HG02852 (cell line): ENCODE results near the gene GABRG3.
"Not testable (repeated sequence)": the region's sequence is repeated elsewhere in the genome, so short reads cannot be mapped to it uniquely, and the experiment has no call there.

Experiments used
- ATAC-seq: cut with Tn5 transposase; IDR thresholded peaks from one replicate; pipeline ENCODE4 v1.9.1; 2021; ENCODE audit warnings: mild to moderate bottlenecking, moderate library complexity; ENCODE audit not compliant: unreplicated experiment

GABRG3 gene

DNA sequence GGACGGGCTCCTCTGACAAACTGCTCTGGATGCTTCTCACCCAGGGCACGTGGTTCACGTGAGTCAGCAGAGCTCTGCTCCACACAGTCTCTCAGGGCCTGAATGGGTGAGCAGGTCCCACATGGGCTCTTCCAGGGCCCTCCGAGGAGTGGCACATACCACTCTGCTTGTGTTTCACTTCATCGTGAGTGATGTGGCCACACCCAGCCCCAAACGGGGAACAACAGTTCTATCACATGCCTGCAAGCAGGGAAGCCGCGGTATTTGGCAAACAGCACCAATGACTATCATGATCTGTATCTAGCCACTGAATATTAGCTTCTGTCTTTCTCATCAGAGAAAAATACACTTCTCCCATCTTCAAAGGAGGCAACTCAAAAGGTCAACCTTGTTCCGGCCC, 352.8 kb downstream of the GABRG3 start:
- no peak for ATAC-seq

DNA sequence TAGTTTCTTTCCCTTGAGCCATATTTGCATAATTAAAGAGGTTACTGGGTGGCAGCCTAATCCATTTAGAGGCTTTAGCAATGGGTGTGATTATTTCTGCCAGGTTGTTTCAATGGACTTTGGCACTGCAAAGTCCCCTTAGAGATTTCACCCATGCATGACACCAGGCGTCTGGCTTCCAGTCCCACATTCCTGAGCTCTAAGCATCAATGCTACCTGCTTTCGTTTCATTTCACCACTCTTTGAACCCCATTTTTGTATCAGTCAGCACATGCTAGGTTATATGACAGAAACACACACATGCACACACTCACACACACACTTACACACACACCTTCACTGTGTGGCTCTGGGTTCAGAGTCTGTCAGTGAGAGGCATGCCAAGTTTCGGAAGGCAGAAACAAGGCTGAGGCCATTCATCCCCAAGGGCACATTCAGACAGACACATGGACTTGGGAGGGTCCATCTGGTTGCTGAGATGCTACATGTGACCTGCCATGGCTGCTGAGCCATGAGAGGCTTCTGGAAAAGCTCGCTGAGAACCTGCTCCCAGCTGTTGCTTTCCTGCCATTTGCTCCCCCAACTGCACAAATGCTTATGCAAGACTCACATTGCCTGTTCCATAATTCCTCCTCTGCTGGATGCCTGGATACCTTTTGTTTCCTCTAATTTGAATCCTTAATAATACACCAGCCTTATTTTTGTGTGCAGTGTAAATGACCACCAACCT, 354.1 kb downstream of the GABRG3 start:
- no peak for ATAC-seq

DNA sequence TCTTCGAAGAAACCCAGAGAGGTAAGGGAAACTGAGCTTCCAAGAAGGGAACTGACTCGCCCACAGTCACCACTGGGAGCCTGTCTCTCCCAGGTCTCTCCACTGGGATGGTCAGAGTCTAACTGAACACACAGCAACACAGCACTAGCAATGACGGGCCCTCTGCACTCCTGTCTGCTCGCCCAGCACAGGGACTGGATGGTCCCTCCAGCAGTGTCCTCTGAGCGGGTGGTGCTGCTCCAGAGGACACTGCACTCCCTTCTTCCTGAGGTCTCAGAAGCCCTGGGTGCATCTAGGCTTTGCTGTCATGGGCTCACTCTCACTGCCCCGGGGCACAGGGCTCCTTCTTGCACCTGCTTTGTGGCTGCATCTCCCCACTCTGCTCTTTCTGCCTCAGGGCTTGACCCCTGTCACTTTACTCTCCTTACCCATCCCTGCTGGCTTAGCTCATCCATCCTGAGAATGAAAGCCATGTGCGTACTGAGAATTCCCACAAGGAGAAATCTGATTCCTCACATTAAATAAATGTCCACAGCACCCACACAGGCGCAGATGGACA, 356.6 kb downstream of the GABRG3 start:
- no peak for ATAC-seq

DNA sequence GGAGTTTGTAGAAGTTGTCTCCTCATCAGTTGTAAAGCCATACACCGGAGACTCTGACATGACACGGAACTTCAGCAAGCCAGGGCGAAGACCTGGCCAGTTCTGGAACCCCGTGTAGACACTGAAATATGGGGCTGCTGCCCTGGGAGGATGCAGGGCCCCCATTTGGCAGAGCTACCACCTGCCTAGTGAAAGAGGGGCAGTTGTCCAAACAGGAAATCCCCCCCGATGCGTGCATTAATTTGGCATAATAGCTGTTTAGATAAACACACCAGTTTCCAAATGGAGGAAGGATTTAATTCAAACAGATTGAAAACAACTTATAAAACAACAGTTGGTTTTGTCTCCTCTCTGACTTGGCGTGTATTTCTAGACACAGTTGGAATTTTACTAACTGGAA, 357.2 kb downstream of the GABRG3 start:
- ATAC-seq, result no peak

DNA sequence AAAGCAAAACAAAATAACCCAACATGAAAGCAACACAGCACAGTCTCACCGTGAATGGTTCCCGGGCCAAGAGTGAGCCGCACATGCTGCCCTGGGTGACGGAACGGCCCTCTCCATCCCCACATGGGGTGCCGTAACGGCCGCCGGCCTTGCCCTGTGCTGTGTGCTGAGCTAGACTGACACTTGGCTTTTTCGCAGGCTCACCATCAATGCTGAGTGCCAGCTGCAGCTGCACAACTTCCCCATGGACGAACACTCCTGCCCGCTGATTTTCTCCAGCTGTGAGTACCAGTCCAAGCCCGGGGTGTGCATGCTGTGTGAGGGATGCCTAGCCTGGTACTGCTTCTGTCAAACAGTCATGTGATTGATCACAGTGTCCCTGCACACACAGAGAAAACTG, 357.6 kb downstream of the GABRG3 start:
- ATAC-seq, result no peak

DNA sequence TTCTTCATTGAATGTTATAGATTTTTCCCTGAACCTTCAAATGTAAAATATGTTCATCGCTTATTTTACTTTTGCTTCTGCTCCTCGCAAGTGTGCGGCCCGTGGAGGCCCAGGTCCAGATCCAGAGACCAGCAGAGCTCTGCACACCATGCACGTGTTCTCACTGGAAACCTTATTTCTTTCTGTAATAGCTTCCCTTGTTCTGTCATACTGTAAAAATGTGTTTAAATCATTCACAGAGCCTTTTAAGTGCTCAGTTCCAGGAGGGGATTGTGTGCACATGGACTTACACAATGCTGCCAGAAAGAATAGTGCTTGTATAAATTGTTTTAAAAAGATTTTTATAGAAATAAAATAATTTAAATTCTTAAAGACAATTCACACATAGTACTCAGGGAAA, 359.3 kb downstream of the GABRG3 start:
- ATAC-seq, result no peak

DNA sequence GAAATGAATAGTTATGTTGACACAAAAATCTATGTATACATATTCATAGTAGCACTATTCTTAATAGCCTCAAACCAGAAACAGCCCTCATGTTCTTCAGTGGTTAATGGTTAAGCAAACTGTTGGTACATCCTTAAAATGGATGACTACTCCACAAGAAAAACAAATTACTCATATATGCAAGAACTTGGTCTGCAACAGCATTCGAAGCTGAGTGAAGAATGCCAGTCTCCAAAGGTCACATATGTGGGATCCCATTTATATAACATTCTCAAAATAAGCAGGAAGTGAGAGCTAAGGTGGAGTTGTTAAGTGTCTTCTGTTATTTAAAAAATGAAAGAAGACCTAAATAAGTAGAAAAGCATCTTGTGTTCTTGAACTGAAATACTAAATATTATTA, 365.7 kb downstream of the GABRG3 start:
- ATAC-seq, result no peak

DNA sequence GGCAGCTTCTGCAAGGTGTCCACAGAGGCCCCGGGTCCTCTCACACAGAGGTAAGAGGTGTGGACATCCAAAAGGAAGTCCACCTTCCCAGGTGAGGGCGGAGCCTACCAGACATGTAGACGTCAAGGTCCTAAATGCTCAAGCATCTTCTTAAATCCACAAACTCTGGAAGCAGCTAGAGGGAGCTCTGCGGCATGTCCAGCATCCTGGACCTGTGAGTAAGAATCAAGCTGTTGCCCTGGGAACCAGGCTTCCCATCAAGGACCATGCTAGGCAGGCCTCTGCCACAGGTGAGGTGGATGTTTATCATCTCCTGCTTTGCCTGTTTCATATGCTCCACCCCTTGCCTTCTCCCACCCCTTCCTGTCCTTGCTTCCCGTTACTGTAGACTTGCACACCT, 368.2 kb downstream of the GABRG3 start:
- no peak for ATAC-seq

DNA sequence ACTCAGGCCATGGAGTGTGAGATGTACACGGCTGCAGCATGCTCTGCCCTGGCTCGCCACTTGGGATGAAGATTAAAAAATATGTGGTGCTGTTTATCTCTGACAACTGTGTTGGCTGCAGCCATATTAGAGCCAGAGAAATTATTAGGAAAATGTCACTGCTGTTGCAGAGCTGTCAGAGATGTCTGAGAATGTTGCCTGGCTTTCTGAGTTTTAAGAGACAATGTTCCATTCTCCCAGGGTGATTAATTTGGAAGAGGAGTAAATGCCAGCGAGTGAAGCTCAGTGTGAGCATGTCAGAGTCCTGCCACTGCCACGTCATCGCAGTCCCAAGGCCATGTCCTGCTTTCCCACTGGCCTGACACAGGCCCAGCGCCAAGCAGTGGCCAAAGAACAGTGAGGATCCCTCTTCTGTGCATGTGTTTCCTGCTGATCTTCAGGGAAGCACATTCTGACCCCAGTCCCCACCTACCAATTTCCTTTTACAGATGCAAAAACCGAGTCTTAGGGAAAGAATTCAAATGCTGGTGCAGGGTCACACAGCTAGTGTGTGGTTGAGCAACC, 370.9 kb downstream of the GABRG3 start:
- no peak for ATAC-seq

DNA sequence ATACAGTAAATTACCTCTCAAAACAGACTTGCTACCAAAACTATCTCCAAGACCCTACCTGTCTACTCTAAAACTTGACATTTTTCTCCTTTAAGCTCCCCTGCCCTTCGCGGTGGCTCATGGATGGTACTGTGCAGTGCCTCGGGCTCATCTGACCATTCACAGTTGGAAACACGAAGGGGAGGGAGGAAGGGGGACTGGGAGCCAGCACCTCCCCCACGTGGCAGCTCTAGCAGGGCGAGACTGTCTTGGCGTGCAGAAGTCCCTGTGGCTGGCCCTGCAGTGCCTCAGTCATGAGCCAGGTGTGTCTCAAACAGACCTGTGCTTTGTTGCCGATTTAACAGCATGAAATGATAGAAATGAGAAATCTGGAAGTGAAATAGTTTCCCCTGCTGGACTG, 372.0 kb downstream of the GABRG3 start:
- ATAC-seq, result no peak

DNA sequence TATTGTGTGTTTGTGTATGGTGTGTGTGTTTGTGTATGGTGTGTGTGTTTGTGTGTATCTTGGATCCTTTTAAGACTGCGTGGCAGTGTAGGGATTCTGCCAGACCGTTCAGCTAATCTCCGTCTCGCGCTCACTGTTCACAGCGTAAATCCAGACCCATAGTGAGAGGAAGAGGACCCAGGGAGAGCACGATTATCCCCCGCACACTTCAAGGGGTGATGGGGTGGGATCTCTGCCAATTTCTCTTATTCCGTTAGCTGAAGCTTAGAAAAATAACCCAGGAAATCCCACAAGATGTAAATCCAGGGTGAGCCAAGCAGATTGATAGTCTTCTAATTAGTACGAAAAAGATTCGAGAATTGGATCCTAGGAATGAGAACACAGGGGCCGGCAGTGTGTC, 381.2 kb downstream of the GABRG3 start:
- ATAC-seq, result no peak

DNA sequence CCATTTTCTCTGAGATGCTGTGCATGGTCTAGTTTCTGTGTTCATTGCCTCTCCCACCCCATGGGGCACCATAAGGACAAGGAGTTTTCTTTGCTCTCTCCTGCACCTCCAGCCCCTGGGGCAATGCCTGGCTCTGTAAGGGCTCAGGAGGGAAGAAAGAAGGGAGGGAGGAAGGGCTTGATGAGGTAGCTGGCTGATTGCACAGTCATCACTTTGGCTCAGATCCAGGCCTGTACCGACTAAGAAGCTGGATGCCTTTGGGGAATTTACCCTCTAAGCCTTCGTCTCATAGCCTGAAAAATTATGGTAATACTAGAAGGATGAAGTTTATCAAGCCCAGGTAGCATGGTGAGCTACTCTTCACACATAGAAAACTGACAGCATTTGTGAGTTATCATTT, 382.9 kb downstream of the GABRG3 start:
- ATAC-seq, result no peak

DNA sequence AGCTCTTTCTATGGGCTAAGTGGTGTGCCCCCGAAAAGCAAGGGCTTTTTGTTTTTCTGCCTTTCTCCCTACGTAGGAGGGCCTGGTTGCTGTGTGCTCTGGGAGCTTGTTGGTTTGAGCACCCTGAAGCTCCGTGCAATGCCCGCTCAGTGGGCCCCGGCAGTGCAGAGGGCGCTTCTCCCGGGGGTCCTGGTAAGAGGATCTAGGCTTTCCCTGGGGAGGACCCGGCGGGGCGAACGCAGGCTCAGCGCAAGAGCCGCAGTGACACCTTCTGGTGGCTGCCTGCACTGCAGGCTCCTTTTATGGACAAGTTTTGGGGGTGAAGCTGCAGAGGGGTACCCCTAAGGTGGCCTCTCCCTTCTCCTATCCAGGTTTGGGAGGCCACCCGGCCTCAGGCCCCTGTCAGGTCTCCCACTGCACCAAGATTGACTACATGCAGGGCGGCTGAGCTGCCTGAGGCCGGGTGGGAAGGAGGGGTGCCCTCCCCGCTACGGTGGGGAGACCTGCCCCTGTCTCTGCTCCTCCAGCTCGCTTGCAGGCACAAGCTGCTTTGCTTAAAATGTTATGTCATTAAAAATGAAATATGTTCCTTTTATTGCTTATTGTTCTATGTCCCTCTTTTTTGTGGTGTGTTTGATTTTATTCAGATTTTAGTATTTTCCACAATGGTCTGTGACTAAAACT, 387.9 kb downstream of the GABRG3 start:
- ATAC-seq, result no peak

DNA sequence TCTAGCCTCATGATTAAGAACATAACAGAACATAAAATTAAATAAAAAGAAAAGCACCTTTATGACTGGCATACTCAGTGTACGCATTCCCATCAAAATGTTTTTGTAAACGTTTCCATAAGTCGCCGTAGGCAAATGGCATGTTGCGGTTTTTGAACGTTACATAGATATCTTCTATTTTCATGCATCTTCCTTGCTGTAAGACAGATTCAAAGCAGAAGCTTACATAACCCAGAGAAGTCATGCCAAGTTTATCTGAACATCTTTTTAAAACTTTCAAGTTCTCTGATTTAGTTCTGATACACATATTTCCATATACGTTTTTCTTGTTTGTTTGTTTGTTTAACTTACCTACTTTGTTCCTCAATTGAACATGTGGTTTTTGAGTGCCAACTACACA, 388.6 kb downstream of the GABRG3 start:
- no peak for ATAC-seq

DNA sequence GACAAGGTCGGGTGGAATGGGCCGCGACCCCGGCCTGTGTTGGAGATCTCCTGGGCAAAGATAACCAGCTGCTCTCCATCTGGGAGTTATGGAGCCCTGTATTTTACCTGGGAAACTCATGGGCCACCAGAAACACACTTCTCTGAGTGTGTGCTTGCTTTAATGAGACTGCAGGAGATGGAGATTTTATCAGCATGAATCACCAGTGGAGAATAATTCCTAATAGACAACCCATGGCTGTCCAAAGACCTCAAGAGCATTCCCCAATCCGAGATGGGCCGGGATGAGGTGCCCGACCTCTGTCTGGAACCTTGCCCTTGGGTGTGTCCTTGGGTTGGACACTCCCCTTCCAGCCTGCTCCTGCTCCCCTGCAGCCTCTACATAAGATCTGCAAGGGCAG, 389.3 kb downstream of the GABRG3 start:
- no peak for ATAC-seq

DNA sequence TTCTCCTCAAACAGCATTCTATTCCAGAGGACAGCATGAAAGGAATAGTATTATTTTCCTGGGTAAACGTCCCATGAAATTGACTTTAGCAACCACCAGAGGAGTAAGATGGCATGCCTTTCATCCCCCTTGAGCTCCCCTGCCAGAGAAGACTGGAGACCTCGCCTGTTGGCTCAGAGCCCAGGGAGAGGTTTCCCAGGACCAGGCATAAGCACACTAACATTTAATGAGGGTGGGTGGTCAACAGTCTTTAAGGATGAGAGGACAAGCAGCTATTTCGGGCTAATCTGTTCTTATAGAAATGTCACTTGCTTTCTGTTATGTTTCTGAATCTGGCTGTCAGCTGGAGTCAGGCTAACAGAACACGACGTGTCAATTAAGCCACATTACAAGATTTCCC, 390.5 kb downstream of the GABRG3 start:
- ATAC-seq, result no peak

DNA sequence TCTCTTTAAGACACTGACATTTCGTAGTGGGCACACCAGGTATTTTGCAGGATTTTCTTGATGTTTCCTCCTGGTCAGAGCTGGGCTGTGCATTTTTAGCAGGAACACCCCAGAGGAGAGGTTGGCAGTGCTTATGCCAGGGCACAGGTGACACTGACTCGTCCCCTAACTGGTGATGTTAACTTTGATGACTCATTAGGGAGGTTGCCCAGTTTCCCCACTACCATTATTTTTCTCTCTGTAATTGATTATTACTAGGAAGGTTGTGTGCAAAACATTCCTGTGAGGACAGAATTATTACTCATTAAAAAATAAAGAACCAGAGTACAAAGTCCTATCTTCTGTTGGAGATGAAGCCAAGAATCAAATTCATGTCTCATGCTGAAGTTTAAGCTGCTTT, 394.5 kb downstream of the GABRG3 start:
- ATAC-seq, result no peak

DNA sequence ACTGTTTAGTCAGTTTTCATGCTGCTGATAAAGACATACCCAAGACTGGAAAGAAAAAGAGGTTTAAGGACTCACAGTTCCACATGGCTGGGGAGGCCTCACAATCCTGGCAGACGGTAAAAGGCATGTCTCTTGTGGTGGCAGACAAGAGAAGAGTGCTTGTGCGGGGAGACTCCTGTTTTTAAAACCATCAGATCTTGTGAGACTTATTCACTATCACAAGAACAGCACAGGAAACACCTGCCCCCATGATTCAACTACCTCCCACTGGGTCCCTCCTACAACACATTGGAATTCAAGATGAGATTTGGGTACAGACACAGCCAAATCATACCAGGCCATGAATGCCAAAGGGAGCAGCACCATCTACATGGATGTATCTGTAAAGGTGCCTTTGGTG, 406.4 kb downstream of the GABRG3 start:
- ATAC-seq, result not testable (repeated sequence)

DNA sequence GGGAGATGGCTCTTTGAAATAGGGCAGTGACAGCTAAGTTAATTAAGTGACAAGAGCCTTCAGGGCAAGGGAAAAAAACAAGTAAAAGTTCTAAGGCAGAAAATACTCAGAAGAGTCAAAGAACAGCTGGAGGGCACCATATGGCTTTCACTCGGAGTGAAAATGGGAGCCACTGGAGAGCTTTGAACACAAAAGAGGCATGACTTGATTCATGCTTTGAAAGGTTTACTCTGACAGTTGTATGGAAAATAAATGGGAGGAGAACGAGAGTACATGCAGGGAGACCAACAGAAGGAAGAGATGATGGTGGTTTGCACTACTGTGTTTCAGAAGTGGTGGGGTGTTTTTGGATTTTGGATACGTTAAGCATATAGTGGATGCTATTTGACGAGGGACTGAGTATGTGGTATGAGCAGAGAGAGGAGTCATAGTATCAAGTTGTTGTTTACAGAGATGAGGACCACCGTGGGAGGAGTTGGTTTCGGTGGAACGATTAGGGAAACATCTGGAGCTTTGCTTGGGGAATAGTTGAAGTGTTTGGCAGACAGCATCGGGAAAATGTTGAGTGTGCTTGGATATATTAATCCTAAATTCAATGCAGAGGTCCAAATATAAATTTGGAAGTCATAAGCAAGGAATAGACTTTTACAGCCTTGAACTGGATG, 411.5 kb downstream of the GABRG3 start:
- no peak for ATAC-seq

DNA sequence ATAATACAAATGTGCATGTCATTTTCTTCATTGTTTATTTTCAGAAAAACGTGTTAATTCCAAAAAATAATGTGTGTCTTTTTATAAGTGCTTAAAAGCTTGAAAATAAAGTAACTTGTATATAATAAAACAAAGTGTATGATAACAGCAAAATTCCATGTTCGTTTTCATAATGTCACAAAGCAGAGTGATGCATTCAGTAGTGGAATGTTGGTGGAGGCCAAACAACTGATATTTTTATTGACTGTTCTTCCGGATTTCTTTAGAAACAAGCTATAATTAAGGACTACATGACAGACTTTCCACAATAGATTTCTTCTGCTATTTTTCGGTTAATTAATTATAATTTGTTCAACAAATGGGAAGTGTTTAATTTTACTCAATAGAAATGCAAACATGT, 412.7 kb downstream of the GABRG3 start:
- ATAC-seq, result no peak

DNA sequence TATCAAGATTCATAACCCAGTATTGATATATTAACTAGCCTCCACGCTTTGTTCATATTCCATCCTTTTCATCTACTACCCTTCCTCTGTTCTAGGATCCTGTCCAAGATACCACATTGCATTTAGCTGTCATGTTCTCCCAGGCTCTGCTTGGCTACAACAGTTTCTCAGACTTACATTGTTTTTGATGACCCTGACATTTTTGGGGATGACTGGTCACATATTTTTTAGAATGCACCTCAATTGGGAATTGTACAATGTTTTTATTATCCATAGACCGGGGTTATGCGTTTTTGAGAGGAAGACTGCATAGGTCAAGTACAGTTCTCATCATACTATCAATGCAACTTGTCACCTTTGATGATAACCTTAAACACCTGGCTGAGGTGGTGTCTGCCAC, 421.2 kb downstream of the GABRG3 start:
- ATAC-seq, result no peak

DNA sequence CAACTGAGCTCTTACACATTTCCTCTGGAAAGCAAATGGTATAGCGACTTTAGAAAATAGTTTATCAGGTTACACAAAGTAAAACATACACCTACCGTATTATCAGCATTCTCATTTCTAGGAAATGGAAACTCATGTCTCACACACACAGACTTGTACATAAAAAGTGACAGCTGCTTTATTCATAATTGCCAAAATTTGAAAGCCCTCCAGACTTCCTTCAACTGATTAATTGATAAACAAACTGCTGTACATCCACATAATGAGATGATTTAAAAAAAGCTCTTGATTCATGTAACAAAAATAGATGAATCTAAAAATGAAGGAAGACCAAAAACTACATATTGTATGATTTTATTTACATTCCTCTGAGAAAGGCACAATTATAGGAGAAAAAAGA, 425.5 kb downstream of the GABRG3 start:
- no peak for ATAC-seq
